Naive B cell (primary cell): ENCODE results near the gene OR51E1. TPM values are rescaled to one million over a fixed set of nuclear protein-coding genes. Genes with fewer than 3 reads are reported as not detected.

Experiments used
- ATAC-seq, 2 donors: fragments of 150-1000 bp; cut with Tn5 transposase; 2 replicates each; pipeline ENCODE4 v1.10.0; 2021; ENCODE audit warnings: low read depth in 2 of 2, mild to moderate bottlenecking in 2 of 2, moderate library complexity in 2 of 2
- DNase-seq: peaks from one replicate; pipeline ENCODE4 v3.0.0; 2022
- H3K27ac Mint-ChIP-seq, 6 donors: one replicate each; pipeline ENCODE4 v1.8.0; 2020 to 2022; ENCODE audit warnings: mild to moderate bottlenecking in 6 of 6, mixed read lengths in 6 of 6, moderate library complexity in 5 of 6, inconsistent platforms in 2 of 6
- H3K27me3 Mint-ChIP-seq, 3 donors: one replicate each; pipeline ENCODE4 v1.8.0; 2021 to 2022; ENCODE audit warnings: mixed read lengths in 3 of 3, mild to moderate bottlenecking in 1 of 3
- H3K36me3 Mint-ChIP-seq, 2 donors: one replicate each; pipeline ENCODE4 v1.8.0; 2020 to 2022; ENCODE audit warnings: mixed read lengths in 2 of 2, inconsistent platforms in 1 of 2, mild to moderate bottlenecking in 1 of 2
- H3K4me1 Mint-ChIP-seq, 3 donors: one replicate each; pipeline ENCODE4 v1.8.0; 2020 to 2022; ENCODE audit warnings: mixed read lengths in 3 of 3, inconsistent platforms in 1 of 3, mild to moderate bottlenecking in 1 of 3, moderate library complexity in 1 of 3
- H3K4me3 Mint-ChIP-seq, 8 donors: one replicate each; pipeline ENCODE4 v1.8.0; 2020 to 2022; ENCODE audit warnings: mild to moderate bottlenecking in 8 of 8, mixed read lengths in 8 of 8, moderate library complexity in 8 of 8, inconsistent platforms in 2 of 8
- H3K9me3 Mint-ChIP-seq, 7 donors: one replicate each; pipeline ENCODE4 v1.8.0; 2020 to 2022; ENCODE audit warnings: mixed read lengths in 7 of 7, mild to moderate bottlenecking in 5 of 7, inconsistent platforms in 2 of 7, moderate library complexity in 1 of 7
- polyA plus RNA-seq, 6 donors: library from polyadenylated mRNA; unstranded; fragments of 300-500 nt; fragmentation: Illumina TruSeq; gene quantifications; one replicate each; pipeline ENCODE4 v1.2.3, GENCODE V29; 2021; ENCODE audit warnings: low read depth in 6 of 6

OR51E1 gene
- polyA plus RNA-seq, 6 donors from 2014 or later, result not detected

GRCh38 chr11:4664786-4665185 lies 21.0 kb downstream of the OR51E1 start:
- Mint-ChIP-seq H3K27me3 (peaks cover 14 to 26% (median 22%) of the 10 kb centered on the region in 3 donors), H3K9me3 (peaks cover 0 to 3% (median 0%) of the 10 kb centered on the region in 7 donors), H3K4me1 (no peaks in the 10 kb centered on the region), H3K27ac (no peak overlapping the region), H3K36me3 (no peaks in the 10 kb centered on the region), H3K4me3 (no peak overlapping the region)
- DNase-seq (no peak), ATAC-seq (no peak)

GRCh38 chr11:4665424-4665823 lies 21.6 kb downstream of the OR51E1 start:
- Mint-ChIP-seq H3K27ac (no peak overlapping the region), H3K9me3 (peaks cover 0 to 3% (median 0%) of the 10 kb centered on the region in 7 donors), H3K36me3 (no peaks in the 10 kb centered on the region), H3K4me1 (no peaks in the 10 kb centered on the region), H3K27me3 (peaks cover 12 to 24% (median 18%) of the 10 kb centered on the region in 3 donors), H3K4me3 (no peak overlapping the region)
- no peak for DNase-seq
- ATAC-seq, result no peak

DNA sequence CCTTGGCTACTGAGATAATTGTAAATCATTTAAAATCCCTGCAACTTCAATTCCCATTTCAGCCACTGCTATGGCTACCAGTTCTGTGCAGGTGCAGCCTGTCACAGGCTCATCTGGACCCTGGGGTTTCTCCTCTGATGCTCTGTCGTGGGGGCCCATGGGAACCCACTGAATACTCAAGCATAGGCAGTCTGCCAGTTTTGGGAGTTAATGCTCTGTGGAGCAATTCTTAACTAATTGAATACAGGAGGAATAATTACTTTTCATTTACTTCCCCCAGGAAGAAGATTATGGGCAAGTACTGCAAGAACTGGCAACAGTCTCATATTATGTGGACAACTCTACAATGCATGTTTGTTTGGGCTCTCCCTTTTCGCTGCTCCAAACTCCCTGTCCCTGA lies 28.0 kb downstream of the OR51E1 start:
- no peaks in the 10 kb centered on the region for H3K36me3 Mint-ChIP-seq
- DNase-seq (no peak), ATAC-seq (no peak)
- no peaks in the 10 kb centered on the region for H3K9me3 Mint-ChIP-seq
- H3K27me3 Mint-ChIP-seq, result peaks cover 28 to 41% (median 30%) of the 10 kb centered on the region in 3 donors
- H3K4me3 Mint-ChIP-seq, result no peak overlapping the region
- H3K4me1 Mint-ChIP-seq, result no peaks in the 10 kb centered on the region
- no peak overlapping the region for H3K27ac Mint-ChIP-seq

DNA sequence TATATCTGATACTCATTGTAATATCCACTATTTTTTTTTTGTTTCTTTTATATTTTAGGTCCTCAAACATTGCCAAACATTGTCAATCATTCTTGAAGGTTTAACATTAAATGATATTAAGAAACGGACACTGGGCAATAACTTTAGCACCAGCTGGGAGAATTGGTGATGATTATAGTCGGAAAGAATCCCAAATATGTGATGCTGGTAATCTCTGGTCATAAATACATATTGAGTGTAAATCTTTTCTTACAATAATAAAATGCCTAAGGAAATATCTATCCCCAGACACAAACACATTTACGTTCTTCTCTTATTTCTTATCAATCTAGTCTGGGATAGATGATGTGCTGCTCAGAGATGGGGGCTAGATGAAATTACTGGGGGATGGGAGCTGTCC lies 28.7 kb downstream of the OR51E1 start:
- H3K27ac Mint-ChIP-seq, result peak overlapping the region in 1 of 6 donors; percentile 19
- H3K36me3 Mint-ChIP-seq, result no peaks in the 10 kb centered on the region
- peaks cover 24 to 37% (median 30%) of the 10 kb centered on the region in 3 donors for H3K27me3 Mint-ChIP-seq
- no peak overlapping the region for H3K4me3 Mint-ChIP-seq
- no peak for ATAC-seq
- no peaks in the 10 kb centered on the region for H3K4me1 Mint-ChIP-seq
- no peaks in the 10 kb centered on the region for H3K9me3 Mint-ChIP-seq
- no peak for DNase-seq

DNA sequence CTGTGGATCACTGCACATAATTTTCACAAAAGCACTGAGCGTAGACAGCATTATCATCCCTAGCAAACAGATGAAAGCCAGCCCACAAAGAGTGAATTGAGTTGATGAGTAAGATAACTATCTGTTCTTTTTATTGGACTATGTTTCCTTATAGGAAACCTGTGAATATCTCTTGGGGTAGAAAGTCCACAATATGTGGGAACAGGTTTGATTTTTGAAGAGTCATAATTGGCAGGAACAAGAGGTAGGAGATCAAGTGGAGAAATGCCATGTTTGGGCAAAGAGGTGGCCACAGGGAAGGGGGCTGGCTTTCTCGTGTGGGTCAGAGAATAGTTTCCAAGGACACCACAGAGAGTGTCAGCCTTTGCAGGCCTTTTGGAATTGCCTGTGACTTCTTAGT lies 30.0 kb downstream of the OR51E1 start:
- Mint-ChIP-seq H3K4me3 (no peak overlapping the region), H3K9me3 (no peaks in the 10 kb centered on the region), H3K4me1 (no peaks in the 10 kb centered on the region), H3K36me3 (no peaks in the 10 kb centered on the region), H3K27ac (no peak overlapping the region), H3K27me3 (peaks cover 24 to 35% (median 30%) of the 10 kb centered on the region in 3 donors)
- no peak for DNase-seq
- ATAC-seq, result no peak

DNA sequence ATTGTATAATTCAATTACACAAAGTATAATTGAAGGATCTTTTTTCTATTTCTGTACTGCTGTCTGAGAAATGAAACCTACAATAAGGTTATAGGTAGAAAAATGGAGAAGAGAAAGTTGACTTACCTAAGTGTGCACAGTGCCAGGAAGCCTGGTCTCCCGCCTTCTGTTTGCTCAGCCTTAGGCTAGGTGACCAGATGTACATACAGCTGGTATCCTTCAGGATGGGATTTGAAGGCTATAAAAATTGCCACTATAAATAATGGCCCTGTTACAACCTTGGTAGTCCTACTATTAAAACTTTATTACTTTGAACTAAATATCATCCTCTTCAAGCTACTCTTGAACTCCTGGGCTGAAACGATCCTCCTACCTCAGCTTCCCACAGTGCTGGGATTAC lies 34.2 kb downstream of the OR51E1 start:
- Mint-ChIP-seq H3K4me1 (no peaks in the 10 kb centered on the region), H3K36me3 (no peaks in the 10 kb centered on the region), H3K4me3 (no peak overlapping the region), H3K27ac (no peak overlapping the region), H3K9me3 (peaks cover 0 to 4% (median 0%) of the 10 kb centered on the region in 7 donors), H3K27me3 (peaks cover 12 to 20% (median 15%) of the 10 kb centered on the region in 3 donors)
- ATAC-seq (no peak), DNase-seq (no peak)

DNA sequence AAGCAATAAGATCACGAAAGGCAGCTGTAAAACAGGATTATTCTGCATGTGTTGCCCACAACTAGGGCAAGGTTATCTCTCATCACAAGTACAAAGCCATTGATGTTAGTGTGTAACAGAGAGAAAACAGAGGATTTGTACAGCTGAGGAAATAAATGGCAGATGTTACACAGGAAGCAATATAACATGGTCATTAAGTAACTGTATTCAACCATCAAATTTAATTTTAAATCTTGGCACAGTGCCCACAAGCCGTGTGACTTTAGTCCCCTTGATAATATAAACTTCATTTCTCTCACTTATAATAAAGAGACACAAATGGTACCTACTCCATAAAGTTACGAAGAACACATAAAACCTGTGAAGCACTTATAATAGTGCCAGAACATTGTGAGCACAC lies 36.6 kb downstream of the OR51E1 start:
- Mint-ChIP-seq H3K9me3 (peaks cover 0 to 4% (median 0%) of the 10 kb centered on the region in 7 donors), H3K4me1 (no peaks in the 10 kb centered on the region), H3K36me3 (no peaks in the 10 kb centered on the region), H3K27ac (no peak overlapping the region), H3K27me3 (peaks cover 0 to 5% (median 0%) of the 10 kb centered on the region in 3 donors), H3K4me3 (no peak overlapping the region)
- no peak for ATAC-seq
- no peak for DNase-seq

DNA sequence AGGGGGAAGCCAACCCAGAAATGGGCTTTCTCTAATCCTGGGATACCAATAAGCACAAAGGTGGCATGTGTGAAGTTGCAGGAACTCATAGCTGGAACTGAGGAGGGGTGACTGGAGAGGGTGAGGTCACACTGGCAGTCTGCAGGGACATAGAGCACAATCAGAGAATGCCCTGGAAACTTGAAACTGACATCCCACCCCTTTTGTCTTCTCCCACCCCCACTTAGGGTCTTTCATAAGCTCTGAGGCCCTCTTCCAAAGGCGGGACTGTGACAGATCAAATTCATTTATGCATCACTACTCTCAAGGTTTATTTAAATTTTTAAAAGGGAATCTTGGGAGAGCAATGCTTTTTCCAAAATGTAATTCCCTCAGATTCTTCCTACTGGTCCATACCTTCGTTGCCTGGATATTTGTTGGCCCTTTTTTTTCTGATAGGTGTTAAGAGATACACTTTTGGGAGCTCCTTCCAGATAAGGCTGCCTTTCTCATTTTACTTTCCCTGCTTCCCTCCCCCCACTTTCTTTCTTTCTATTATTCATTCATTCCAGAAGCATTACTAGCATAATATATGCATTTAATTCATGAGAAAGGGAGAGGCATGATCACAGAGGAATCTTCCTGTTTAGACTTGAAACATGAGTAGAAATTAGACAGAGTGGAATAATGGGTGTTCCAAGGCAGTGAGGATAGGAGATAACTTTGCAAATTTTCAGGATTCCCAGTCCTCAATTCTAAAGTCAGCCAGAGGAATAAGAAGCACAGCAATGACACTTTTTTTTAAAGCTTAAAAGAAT lies 39.0 kb downstream of the OR51E1 start:
- no peak for ATAC-seq
- no peaks in the 10 kb centered on the region for H3K36me3 Mint-ChIP-seq
- H3K4me1 Mint-ChIP-seq, result no peaks in the 10 kb centered on the region
- peaks cover 0 to 4% (median 0%) of the 10 kb centered on the region in 7 donors for H3K9me3 Mint-ChIP-seq
- no peak overlapping the region for H3K27ac Mint-ChIP-seq
- DNase-seq, result no peak
- no peaks in the 10 kb centered on the region for H3K27me3 Mint-ChIP-seq
- H3K4me3 Mint-ChIP-seq, result no peak overlapping the region

DNA sequence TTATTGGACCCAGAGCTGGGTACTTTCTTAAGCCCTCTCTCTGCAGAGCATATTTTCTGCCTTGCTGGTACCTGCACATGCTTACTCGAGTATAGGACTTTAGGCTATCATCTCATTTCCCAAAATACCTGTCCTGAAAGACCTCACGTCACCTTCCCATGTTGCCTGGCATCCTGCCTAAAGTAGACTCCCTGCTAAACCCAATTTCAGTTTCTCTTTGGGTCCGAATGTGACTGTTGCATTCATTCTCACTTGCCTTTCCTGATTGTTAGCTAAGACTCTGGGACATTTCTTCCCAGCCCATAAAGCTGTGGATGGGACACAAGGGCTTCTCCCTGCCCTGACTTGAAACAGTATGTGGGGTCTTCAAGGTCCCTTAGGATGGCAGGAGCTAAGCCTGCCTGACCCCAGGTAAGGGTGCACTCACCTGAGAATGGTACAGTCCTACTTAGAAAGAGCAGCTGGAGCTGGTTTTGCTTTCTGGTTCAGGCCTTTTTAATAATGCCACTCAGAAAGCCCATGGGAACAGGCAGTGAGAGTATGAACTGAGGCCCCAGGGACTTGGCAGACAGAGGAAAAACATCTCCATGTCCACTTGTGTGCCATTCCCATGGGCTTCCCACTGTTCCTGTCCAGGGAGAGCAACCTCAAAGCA lies 41.0 kb downstream of the OR51E1 start:
- no peak for ATAC-seq
- Mint-ChIP-seq H3K4me1 (no peaks in the 10 kb centered on the region), H3K9me3 (peaks cover 0 to 4% (median 0%) of the 10 kb centered on the region in 7 donors)

GRCh38 chr11:4695442-4695841 lies 51.7 kb downstream of the OR51E1 start:
- Mint-ChIP-seq H3K27me3 (peaks cover 5 to 13% (median 9%) of the 10 kb centered on the region in 3 donors), H3K4me1 (no peaks in the 10 kb centered on the region), H3K27ac (no peak overlapping the region), H3K4me3 (no peak overlapping the region), H3K36me3 (no peaks in the 10 kb centered on the region), H3K9me3 (peaks cover 0 to 6% (median 1%) of the 10 kb centered on the region in 7 donors)
- DNase-seq (no peak), ATAC-seq (no peak)

More for the DNA sequence above, 41.0 kb downstream of the OR51E1 start:
- H3K4me3 Mint-ChIP-seq, result no peak overlapping the region
- H3K27ac Mint-ChIP-seq, result no peak overlapping the region
- H3K36me3 Mint-ChIP-seq, result no peaks in the 10 kb centered on the region
- no peaks in the 10 kb centered on the region for H3K27me3 Mint-ChIP-seq
- no peak for DNase-seq

DNA sequence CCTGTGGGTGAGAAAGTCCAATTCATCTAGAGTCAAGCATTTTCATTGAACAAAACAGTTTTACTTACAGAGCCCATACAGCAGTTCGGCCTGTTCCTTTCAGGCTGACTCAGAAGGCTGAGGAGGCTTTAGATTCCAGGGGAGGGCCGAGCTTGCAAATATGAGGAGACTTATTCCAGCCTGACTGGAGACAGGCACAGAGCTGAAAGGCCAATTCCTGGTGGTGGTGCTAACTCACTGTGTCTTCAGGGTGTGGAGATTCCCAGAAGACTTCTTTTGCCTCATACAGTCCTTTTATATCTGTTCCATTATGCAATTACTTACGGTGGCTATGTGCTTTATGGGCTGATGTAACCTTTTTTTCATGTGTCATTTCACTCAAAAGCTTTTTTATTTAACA lies 53.8 kb downstream of the OR51E1 start, which contains the start of gene OR51E2:
Gene OR51E2 (minus strand): TSS at position 269 of the 400 bp plus-strand sequence. CDS start 15,142 bp downstream, outside the sequence.
- Mint-ChIP-seq H3K27ac (no peak within 1 kb of the TSS), H3K27me3 (peaks cover 0 to 13% (median 0%) of the 10 kb centered on the region in 3 donors), H3K4me1 (no peaks in the 10 kb centered on the region), H3K4me3 (no peak within 1 kb of the TSS), H3K36me3 (no peaks in the 10 kb centered on the region), H3K9me3 (peaks cover 0 to 6% (median 0%) of the 10 kb centered on the region in 7 donors)
- ATAC-seq (no peak), DNase-seq (no peak)

DNA sequence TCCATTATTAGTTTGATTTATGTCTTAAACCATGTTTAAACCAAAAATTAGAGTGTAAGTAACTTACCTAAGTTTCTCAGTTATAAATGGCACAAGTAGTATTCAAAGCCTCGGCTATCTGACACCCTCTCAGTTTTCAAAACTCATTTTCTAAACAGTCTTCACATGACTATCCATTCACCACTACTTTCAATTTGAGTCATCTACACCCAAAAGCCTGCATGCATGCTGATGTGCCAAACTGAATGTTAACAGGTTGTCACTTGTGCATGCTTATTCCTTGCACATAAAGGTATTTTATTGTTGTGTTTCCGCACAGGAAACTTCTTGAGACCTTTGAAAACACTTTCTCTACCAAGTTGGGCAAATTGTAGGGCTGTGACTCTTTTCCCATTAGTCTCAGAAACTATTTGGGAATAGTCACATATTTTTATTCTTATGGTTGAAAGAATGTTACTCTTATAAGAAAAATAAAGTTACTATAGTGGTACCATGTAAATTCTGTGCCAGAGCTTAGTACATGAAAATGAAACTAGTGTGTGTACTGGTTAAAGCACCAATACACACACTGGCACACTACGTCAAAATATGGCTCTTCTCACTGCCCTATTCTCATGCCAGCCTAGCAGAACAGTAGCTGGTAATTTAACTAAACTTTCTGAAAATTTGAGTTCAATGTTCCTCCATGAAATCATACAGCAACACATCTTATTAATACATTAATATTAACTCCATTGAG lies 56.1 kb downstream of the OR51E1 start:
- Mint-ChIP-seq H3K36me3 (no peaks in the 10 kb centered on the region), H3K27ac (no peak overlapping the region), H3K4me1 (no peaks in the 10 kb centered on the region), H3K27me3 (peaks cover 0 to 13% (median 0%) of the 10 kb centered on the region in 3 donors), H3K4me3 (no peak overlapping the region), H3K9me3 (peaks cover 0 to 6% (median 0%) of the 10 kb centered on the region in 7 donors)
- DNase-seq (no peak), ATAC-seq (no peak)

DNA sequence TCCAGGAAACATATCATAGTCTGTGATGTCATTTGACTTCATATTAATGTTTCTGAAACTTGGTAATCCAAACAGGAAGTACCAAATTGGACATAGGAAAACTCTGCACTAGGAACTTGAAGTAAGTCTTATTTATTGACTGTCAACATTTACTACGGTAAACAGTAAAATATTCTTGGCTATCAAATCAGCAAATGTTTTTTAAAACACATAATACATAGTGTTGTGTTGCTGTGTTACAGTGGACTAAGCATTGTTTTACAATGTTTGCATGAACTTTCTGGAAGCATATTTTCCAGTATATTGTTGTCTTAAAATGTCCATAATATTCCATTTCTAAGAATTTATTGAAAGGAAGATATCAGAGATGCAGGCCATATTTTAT lies 56.6 kb downstream of the OR51E1 start:
- ATAC-seq (no peak), DNase-seq (no peak)
- peaks cover 0 to 6% (median 0%) of the 10 kb centered on the region in 7 donors for H3K9me3 Mint-ChIP-seq
- peaks cover 0 to 13% (median 0%) of the 10 kb centered on the region in 3 donors for H3K27me3 Mint-ChIP-seq
- H3K36me3 Mint-ChIP-seq, result no peaks in the 10 kb centered on the region
- no peak overlapping the region for H3K27ac Mint-ChIP-seq
- H3K4me3 Mint-ChIP-seq, result no peak overlapping the region
- no peaks in the 10 kb centered on the region for H3K4me1 Mint-ChIP-seq
